PFSK-1 (cell line): ENCODE results near the gene CLPSL1.

ENCODE experiments used
- FOXP2 ChIP-seq: optimal IDR thresholded peaks from 2 replicates; pipeline ENCODE3; 2011; ENCODE audit warnings: borderline replicate concordance, control low read depth, inconsistent platforms; ENCODE audit not compliant: insufficient read depth; ENCODE audit errors: extremely low read length, extremely low read depth
- POLR2AphosphoS5 ChIP-seq: IDR thresholded peaks from 2 replicates; pipeline ENCODE4 v1.6.1; 2012; ENCODE audit warnings: low read depth, mild to moderate bottlenecking, control low read depth, low read length, moderate library complexity
- REST ChIP-seq, 2 experiments: IDR thresholded peaks; 2 replicates each; pipeline versions ENCODE4 v1.6.1 to v1.8.0; 2011 to 2012; ENCODE audit warnings: low read depth in 2 of 2, low read length in 2 of 2, control low read depth in 1 of 2, inconsistent platforms in 1 of 2, mild to moderate bottlenecking in 1 of 2, moderate library complexity in 1 of 2; ENCODE audit not compliant: insufficient read depth in 1 of 2
- SIN3A ChIP-seq: IDR thresholded peaks from 2 replicates; pipeline ENCODE4 v1.6.1; 2012; ENCODE audit warnings: mild to moderate bottlenecking, low read length, moderate library complexity, borderline replicate concordance; ENCODE audit not compliant: insufficient read depth
- TAF1 ChIP-seq: IDR thresholded peaks from 2 replicates; pipeline ENCODE4 v1.6.1; 2012; ENCODE audit warnings: low read length, control low read depth, borderline replicate concordance; ENCODE audit not compliant: insufficient read depth

The CLPSL1 gene

GRCh38 chr6:35736982-35737412, 43.8 kb upstream of the CLPSL1 start, which contains the start of gene ARMC12:
ARMC12 (plus strand) TSS chr6:35737032; CDS start chr6:35737109, 77 bp downstream.
- TF ChIP-seq POLR2AphosphoS5 (no peak), REST (IDR thresholded peaks at IDR 0.05; ENCODE audit: insufficient read depth in 1 of 2, low read depth in 2 of 2, low read length in 2 of 2) (no peak), FOXP2 (no peak), SIN3A (no peak), TAF1 (no peak)

- TF ChIP-seq SIN3A: no peak
- TF ChIP-seq TAF1: no peak
- no peak for TF ChIP-seq POLR2AphosphoS5
- TF ChIP-seq REST (IDR thresholded peaks at IDR 0.05; ENCODE audit: insufficient read depth in 1 of 2, low read depth in 2 of 2, low read length in 2 of 2): no peak
- TF ChIP-seq FOXP2: no peak
Observed at GRCh38 chr6:35737413-35738211, 43.2 kb upstream of the CLPSL1 start.

DNA sequence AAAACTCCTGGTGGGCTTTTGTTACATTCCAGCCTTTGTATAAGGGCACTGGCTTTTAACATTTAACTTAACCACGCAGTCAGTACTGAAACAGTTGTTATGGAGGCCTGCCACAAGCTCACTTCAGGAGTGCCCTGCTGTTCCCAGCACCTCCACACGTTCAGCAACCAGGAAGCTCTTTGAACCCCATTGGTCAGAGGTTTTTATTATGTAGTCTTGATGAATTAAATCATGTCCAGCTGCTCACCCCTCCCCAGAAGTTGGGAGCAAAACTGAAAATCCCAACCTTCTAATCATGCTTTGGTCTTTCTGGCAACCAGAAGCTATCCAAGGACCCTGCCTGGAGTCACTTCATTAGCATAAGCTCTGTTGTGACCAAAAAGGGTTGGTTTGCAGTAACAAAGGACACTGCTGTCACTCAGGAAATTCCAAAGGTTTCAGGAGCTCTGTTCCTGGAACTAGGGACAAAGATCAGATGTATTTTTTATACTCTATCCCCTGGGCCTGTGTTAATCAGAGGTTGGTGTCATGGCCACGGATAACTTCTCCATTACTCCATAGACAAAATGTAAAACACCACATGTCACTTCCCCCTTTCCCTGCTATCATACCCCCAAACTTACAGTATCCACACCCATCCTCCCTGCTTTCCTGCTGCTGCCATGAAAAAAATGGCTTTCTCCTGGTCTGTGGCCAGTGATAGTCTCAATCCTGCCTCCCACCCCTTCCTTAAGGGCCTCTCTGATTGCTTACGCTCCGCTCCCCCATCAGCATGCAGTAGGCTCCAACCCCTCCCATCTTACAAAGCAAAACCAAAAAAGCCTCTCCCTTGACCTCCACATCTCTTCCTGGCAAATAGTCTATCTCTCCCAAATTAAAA, 40.9 kb upstream of the CLPSL1 start:
- TF ChIP-seq FOXP2 (no peak), SIN3A (no peak), POLR2AphosphoS5 (no peak), REST (IDR thresholded peaks at IDR 0.05; ENCODE audit: insufficient read depth in 1 of 2, low read depth in 2 of 2, low read length in 2 of 2) (no peak), TAF1 (no peak)

GRCh38 chr6:35742842-35743241, 38.0 kb upstream of the CLPSL1 start:
- TF ChIP-seq POLR2AphosphoS5: no peak
- no peak for TF ChIP-seq SIN3A
- no peak for TF ChIP-seq TAF1
- no peak for TF ChIP-seq REST (IDR thresholded peaks at IDR 0.05; ENCODE audit: insufficient read depth in 1 of 2, low read depth in 2 of 2, low read length in 2 of 2)
- no peak for TF ChIP-seq FOXP2
